ENCODE data around the gene ANKRD44. TPM values are rescaled to one million over a fixed set of nuclear protein-coding genes. Genes with fewer than 3 reads are reported as not detected.

Gene ANKRD44
- total and polyA plus RNA-seq, 2 of the 8 experiments (the other 6 are each of a cell fraction or from before 2014, with no cell fraction given): 1.2 to 1.3 TPM

- TF ChIP-seq, protein P1, sequence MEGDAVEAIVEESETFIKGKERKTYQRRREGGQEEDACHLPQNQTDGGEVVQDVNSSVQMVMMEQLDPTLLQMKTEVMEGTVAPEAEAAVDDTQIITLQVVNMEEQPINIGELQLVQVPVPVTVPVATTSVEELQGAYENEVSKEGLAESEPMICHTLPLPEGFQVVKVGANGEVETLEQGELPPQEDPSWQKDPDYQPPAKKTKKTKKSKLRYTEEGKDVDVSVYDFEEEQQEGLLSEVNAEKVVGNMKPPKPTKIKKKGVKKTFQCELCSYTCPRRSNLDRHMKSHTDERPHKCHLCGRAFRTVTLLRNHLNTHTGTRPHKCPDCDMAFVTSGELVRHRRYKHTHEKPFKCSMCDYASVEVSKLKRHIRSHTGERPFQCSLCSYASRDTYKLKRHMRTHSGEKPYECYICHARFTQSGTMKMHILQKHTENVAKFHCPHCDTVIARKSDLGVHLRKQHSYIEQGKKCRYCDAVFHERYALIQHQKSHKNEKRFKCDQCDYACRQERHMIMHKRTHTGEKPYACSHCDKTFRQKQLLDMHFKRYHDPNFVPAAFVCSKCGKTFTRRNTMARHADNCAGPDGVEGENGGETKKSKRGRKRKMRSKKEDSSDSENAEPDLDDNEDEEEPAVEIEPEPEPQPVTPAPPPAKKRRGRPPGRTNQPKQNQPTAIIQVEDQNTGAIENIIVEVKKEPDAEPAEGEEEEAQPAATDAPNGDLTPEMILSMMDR (IDR thresholded peaks at IDR 0.05; ENCODE audit: control extremely low read depth in 1 of 3, insufficient read depth in 1 of 3, low read depth in 1 of 3, low read length in 3 of 3): no peak
- TF ChIP-seq MAX (IDR thresholded peaks at IDR 0.05): no peak
Measured at GRCh38 chr2:197075281-197075680, 235.3 kb downstream of the ANKRD44 start (continued).

Measured in H1 (cell line).